Mesothelial cell of epicardium (in vitro differentiated cells): ENCODE measurements around the gene STPG2. TPM values are rescaled to one million over a fixed set of nuclear protein-coding genes. Genes with fewer than 3 reads are reported as not detected.

Experiments used
- DNase-seq, 2 experiments: peaks; one replicate each; pipeline ENCODE4 v3.0.0; 2021; ENCODE audit warnings: low spot score in 2 of 2; ENCODE audit not compliant: unreplicated experiment in 2 of 2
- H3K27ac Mint-ChIP-seq: 2 replicates; pipeline ENCODE4 v1.8.0; 2021; ENCODE audit warnings: mixed read lengths
- H3K27me3 Mint-ChIP-seq: 2 replicates; pipeline ENCODE4 v1.8.0; 2021; ENCODE audit warnings: low read depth, mixed read lengths
- H3K36me3 Mint-ChIP-seq: 2 replicates; pipeline ENCODE4 v1.8.0; 2021; ENCODE audit warnings: mixed read lengths
- H3K4me1 Mint-ChIP-seq: 2 replicates; pipeline ENCODE4 v1.8.0; 2021; ENCODE audit warnings: mixed read lengths
- H3K4me3 Mint-ChIP-seq: 2 replicates; pipeline ENCODE4 v1.8.0; 2021; ENCODE audit warnings: mild to moderate bottlenecking, moderate library complexity, mixed read lengths
- H3K9me3 Mint-ChIP-seq: 2 replicates; pipeline ENCODE4 v1.8.0; 2021; ENCODE audit warnings: mixed read lengths
- total RNA-seq: library from RNA; stranded (reverse); gene quantifications from 3 replicates; pipeline ENCODE4 v1.2.1, GENCODE V29; 2021
- TF ChIP-seq, protein P1 (sequence below): fragments of 200-600 bp; sonication (generic); IDR thresholded peaks from one replicate; pipeline ENCODE4 v1.5.0; 2021; ENCODE audit warnings: antibody characterized with exemption; ENCODE audit not compliant: unreplicated experiment

Gene STPG2
- total RNA-seq, 1 donor from 2014 or later: 0.85 TPM

- no peak overlapping the region for H3K27ac Mint-ChIP-seq
- no peaks in the 10 kb centered on the region for H3K4me1 Mint-ChIP-seq
- H3K27me3 Mint-ChIP-seq: no peaks in the 10 kb centered on the region
- TF ChIP-seq, protein P1, sequence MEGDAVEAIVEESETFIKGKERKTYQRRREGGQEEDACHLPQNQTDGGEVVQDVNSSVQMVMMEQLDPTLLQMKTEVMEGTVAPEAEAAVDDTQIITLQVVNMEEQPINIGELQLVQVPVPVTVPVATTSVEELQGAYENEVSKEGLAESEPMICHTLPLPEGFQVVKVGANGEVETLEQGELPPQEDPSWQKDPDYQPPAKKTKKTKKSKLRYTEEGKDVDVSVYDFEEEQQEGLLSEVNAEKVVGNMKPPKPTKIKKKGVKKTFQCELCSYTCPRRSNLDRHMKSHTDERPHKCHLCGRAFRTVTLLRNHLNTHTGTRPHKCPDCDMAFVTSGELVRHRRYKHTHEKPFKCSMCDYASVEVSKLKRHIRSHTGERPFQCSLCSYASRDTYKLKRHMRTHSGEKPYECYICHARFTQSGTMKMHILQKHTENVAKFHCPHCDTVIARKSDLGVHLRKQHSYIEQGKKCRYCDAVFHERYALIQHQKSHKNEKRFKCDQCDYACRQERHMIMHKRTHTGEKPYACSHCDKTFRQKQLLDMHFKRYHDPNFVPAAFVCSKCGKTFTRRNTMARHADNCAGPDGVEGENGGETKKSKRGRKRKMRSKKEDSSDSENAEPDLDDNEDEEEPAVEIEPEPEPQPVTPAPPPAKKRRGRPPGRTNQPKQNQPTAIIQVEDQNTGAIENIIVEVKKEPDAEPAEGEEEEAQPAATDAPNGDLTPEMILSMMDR: no peak
- H3K4me3 Mint-ChIP-seq: no peak overlapping the region
- peaks cover 39% of the 10 kb centered on the region for H3K9me3 Mint-ChIP-seq
- H3K36me3 Mint-ChIP-seq: no peaks in the 10 kb centered on the region
- DNase-seq: no peak
Measured at GRCh38 chr4:98055800-98056501, 87.3 kb downstream of the STPG2 start.

GRCh38 chr4:98046665-98047064 lies 96.6 kb downstream of the STPG2 start:
- Mint-ChIP-seq H3K4me3 (no peak overlapping the region), H3K27me3 (peaks cover 8% of the 10 kb centered on the region), H3K27ac (no peak overlapping the region), H3K4me1 (no peaks in the 10 kb centered on the region), H3K36me3 (no peaks in the 10 kb centered on the region), H3K9me3 (peaks cover 11% of the 10 kb centered on the region)
- DNase-seq: no peak
- TF ChIP-seq, protein P1: no peak

DNA sequence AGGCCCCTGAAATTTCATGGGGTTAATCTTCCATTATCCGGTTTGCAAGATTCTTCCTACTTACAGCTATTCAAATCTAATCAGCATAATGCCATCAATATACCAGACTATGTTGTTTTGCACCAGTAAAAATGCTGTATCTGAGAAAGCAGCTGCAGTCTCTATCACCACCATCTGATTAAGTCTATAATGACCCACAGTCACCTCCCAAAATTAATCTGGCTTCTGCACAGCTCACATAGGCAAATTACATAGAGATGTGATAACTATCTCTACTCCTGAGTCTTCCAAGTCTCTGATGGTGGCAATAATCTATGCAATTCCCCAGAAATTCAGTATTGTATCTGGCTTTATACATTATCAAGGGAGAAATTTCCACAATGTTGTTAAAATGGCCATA lies 113.2 kb downstream of the STPG2 start:
- TF ChIP-seq, protein P1: no peak
- peaks cover 4% of the 10 kb centered on the region for H3K27me3 Mint-ChIP-seq
- H3K27ac Mint-ChIP-seq: no peak overlapping the region
- H3K4me3 Mint-ChIP-seq: no peak overlapping the region
- H3K9me3 Mint-ChIP-seq: peaks cover 44% of the 10 kb centered on the region
- H3K4me1 Mint-ChIP-seq: no peaks in the 10 kb centered on the region
- H3K36me3 Mint-ChIP-seq: no peaks in the 10 kb centered on the region
- no peak for DNase-seq

GRCh38 chr4:98027827-98028226 lies 115.4 kb downstream of the STPG2 start:
- Mint-ChIP-seq H3K4me1 (no peaks in the 10 kb centered on the region), H3K27me3 (no peaks in the 10 kb centered on the region), H3K9me3 (peaks cover 37% of the 10 kb centered on the region), H3K36me3 (no peaks in the 10 kb centered on the region), H3K27ac (no peak overlapping the region), H3K4me3 (no peak overlapping the region)
- TF ChIP-seq, protein P1: no peak
- DNase-seq: no peak

DNA sequence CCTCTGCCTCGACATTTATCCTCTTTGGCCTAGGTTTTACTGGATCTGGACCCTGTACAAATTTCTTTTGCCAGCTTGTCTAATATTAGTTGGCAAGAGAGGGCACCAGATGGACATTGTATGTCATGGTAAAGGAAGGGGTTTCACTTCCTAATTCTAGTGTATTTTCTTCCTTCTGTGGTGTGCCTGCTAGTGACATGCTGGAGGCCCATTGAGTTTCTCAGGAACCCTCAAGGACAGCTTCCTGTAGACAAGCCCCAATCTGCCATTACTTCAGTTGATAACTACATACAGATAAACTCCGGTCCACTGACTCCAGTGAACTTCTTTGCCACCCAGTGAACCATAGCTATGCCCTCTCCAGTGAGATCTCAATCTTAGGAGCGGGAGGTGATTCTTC lies 116.9 kb downstream of the STPG2 start:
- H3K4me1 Mint-ChIP-seq: no peaks in the 10 kb centered on the region
- no peaks in the 10 kb centered on the region for H3K36me3 Mint-ChIP-seq
- no peaks in the 10 kb centered on the region for H3K27me3 Mint-ChIP-seq
- no peak overlapping the region for H3K4me3 Mint-ChIP-seq
- no peak overlapping the region for H3K27ac Mint-ChIP-seq
- H3K9me3 Mint-ChIP-seq: peaks cover 29% of the 10 kb centered on the region
- DNase-seq: no peak
- TF ChIP-seq, protein P1: no peak
